ENCODE data around the gene MALAT1. TPM values are rescaled to one million over a fixed set of nuclear protein-coding genes. Genes with fewer than 3 reads are reported as not detected.

The MALAT1 gene
- total and polyA plus RNA-seq, 10 of the 15 experiments (the other 5 are each of a cell fraction or from before 2014, with no cell fraction given), result 448 to 8,160 (median 2,019) TPM

- TF ChIP-seq E2F4 (IDR thresholded peaks at IDR 0.05; ENCODE audit: low read depth, low read length), result no peak
- peak; percentile 98 for TF ChIP-seq EED (IDR thresholded peaks at IDR 0.05; ENCODE audit: low read depth)
- TF ChIP-seq CUX1 (IDR thresholded peaks at IDR 0.05; ENCODE audit: insufficient replicate concordance, low read depth, low read length), result no peak
- peak in 1 of 2 experiments; percentile 6; a peak in 1 of 4 replicates for TF ChIP-seq BHLHE40 (IDR thresholded peaks at IDR 0.05; ENCODE audit: borderline replicate concordance in 1 of 2, low read depth in 2 of 2, low read length in 1 of 2)
- TF ChIP-seq IRF3 (IDR thresholded peaks at IDR 0.05), result no peak
- TF ChIP-seq USF1 (IDR thresholded peaks at IDR 0.05; ENCODE audit: borderline replicate concordance, extremely low read length, insufficient read depth, low read depth, low read length), result no peak
- TF ChIP-seq EGR1 (IDR thresholded peaks at IDR 0.05; ENCODE audit: borderline replicate concordance in 1 of 2, low read depth in 2 of 2, low read length in 2 of 2), result peak in 1 of 2 experiments; percentile 95; a peak in 2 of 3 replicates
- peak; percentile 66; the same call in 1 of the 2 replicates for TF ChIP-seq PAX5 (IDR thresholded peaks at IDR 0.05; ENCODE audit: borderline replicate concordance, low read depth, low read length)
- no peak for TF ChIP-seq FOXM1 (IDR thresholded peaks at IDR 0.05; ENCODE audit: low read depth, low read length)
- no peak for TF ChIP-seq KAT2A (conservative IDR thresholded peaks at IDR 0.05; ENCODE audit: control insufficient read depth, low read depth, low read length)
- no peak for TF ChIP-seq YBX1 (IDR thresholded peaks at IDR 0.05)
Measured at GRCh38 chr11:65492637-65493366, 6.0 kb upstream of the MALAT1 start (continued).

Measured in GM12878 (cell line).